AG09309 (cell line): ENCODE data around the gene ZSCAN5C.

Source experiments
- DNase-seq: peaks from one replicate; pipeline ENCODE4 v3.0.0-alpha.2; 2010; ENCODE audit warnings: low read depth
- H3K4me3 ChIP-seq: 2 replicates; pipeline ENCODE4 v1.5.1; 2011; ENCODE audit warnings: mild to moderate bottlenecking, low read depth, low read length, moderate library complexity; ENCODE audit not compliant: control insufficient read depth
- CTCF ChIP-seq: IDR thresholded peaks from 2 replicates; pipeline ENCODE4 v1.5.1; 2011; ENCODE audit warnings: mild to moderate bottlenecking, low read depth, low read length, inconsistent platforms; ENCODE audit not compliant: insufficient read depth, control insufficient read depth; ENCODE audit errors: missing control alignments

ZSCAN5C gene

GRCh38 chr19:56201973-56202372, at the start of gene ZSCAN5C:
ZSCAN5C (plus strand) TSS chr19:56202273; CDS start chr19:56205914, 3,641 bp downstream.
- no peak for DNase-seq
- TF ChIP-seq CTCF, result no peak
- no peak within 1 kb of the TSS for H3K4me3 ChIP-seq

- TF ChIP-seq CTCF, result no peak
- no peak for DNase-seq
- H3K4me3 ChIP-seq, result no peak overlapping the region
Observed at GRCh38 chr19:56152644-56153043, 49.4 kb upstream of the ZSCAN5C start.

GRCh38 chr19:56153507-56153906, 48.6 kb upstream of the ZSCAN5C start:
- TF ChIP-seq CTCF, result no peak
- no peak for DNase-seq
- H3K4me3 ChIP-seq, result no peak overlapping the region

GRCh38 chr19:56155124-56155687, 46.9 kb upstream of the ZSCAN5C start:
- peak; percentile 39 for TF ChIP-seq CTCF
- H3K4me3 ChIP-seq, result no peak overlapping the region
- no peak for DNase-seq

GRCh38 chr19:56156768-56157167, 45.3 kb upstream of the ZSCAN5C start:
- no peak for DNase-seq
- H3K4me3 ChIP-seq, result no peak overlapping the region
- TF ChIP-seq CTCF, result no peak

- H3K4me3 ChIP-seq, result no peak overlapping the region
- TF ChIP-seq CTCF, result no peak
- no peak for DNase-seq
Observed at GRCh38 chr19:56158170-56158757, 43.8 kb upstream of the ZSCAN5C start.
